ENCODE data around the gene PITPNB.

PITPNB gene

GRCh38 chr22:27918341-27919221 lies 475 bp downstream of the PITPNB start:
- DNase-seq, result peak; percentile 36

- DNase-seq, result no peak
Measured at GRCh38 chr22:27915986-27916385, 3.1 kb downstream of the PITPNB start.

- DNase-seq, result no peak
Measured at GRCh38 chr22:27913162-27913741, 5.8 kb downstream of the PITPNB start.

DNA sequence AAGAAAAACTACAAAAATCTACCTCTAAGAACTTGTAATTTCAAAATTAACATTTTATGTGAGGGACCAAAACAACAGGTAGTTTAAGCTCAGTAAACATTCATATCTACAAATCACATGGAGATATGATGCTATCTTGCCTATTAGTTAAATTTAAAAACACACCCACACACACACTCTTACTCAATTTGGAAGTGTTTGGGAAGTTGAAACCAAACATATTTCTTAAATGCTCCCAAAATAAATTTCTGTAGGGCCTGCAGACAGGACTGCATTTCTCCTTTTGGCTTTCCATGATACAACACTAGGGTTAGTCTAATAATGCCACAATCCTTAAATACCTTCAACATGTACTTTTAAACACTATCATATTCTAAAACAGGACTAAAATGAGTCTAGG lies 7.0 kb downstream of the PITPNB start:
- DNase-seq, result no peak

DNA sequence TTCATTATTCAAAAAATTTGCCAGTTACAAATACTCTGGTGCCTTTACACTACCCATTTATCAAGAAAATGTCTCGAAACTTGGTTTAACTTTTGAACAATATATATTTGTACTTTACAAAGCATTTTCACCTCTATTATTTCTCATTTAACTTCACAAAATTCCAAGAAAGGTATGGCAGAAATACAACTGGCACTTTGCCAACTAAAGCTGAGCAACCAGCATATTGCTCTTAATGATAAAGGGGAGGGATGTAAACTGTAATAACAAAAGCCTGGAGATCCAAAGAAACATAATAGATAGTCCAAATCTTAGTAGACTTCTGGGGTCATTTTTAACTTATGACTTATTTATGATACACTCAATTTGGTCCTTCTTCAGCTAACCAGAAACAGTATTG lies 7.7 kb downstream of the PITPNB start:
- DNase-seq, result no peak

DNA sequence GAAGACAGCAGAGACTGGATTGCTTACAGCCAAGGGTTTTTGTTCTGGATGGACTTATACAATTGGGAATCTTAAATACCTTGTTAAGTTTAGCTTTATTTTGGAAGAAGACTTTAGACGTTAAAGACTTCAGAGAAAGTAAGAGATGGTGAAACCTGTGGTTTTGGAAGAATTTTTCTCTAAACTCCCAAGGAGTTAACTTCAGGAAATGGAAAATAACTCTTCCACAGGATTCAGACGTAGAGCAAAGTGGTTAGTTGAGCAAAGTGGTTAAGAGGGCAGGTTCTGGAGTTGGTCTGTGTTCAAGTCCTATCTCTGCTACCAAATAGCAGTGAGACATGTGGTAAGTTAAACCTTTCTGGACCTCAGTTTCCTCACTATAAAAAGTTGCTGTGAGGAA lies 12.8 kb downstream of the PITPNB start:
- no peak for DNase-seq

- DNase-seq, result no peak
Measured at GRCh38 chr22:27905653-27906052, 13.4 kb downstream of the PITPNB start.

GRCh38 chr22:27903805-27904473 lies 15.1 kb downstream of the PITPNB start:
- DNase-seq, result no peak

GRCh38 chr22:27900153-27900552 lies 18.9 kb downstream of the PITPNB start:
- no peak for DNase-seq

- no peak for DNase-seq
Measured at GRCh38 chr22:27896245-27896644, 22.8 kb downstream of the PITPNB start.

DNA sequence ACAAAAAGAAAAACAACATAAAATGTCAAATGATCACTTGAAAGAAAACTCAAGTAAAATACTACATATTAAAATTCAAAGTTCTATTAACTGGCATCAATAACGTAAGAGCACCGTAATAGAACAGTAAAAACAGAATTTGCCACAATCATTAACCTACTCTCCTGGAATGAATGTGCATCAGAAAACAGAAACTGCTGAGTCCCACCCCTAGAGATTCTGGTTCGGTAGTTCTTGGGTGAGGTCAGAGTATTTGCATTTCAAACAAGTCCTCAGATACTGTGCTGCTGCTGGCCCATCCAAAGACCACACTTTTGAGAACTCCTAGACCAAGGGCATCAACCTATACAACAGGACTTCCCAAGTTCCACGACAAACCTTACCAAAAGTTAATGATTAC lies 23.5 kb downstream of the PITPNB start:
- DNase-seq, result no peak

DNA sequence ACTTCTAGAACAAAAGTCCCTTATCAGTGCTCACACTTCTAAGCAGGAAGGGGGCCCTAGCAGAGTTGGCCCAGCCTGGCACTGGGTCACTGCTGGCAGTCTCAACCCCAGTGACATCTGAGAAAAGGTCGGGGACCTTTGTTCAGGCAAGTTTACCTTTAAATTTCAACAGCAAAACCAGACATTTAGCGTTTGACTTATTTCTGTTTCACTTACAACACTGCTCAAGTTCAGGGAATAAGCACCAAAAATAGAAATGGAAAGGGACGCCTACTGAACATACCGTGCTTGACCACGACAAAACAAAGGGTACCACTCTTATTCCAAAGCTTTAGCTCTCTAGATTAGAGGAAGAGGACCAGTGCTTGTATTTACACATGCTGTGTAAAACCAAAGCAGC lies 26.2 kb downstream of the PITPNB start:
- DNase-seq, result no peak

GRCh38 chr22:27892064-27892463 lies 27.0 kb downstream of the PITPNB start:
- no peak for DNase-seq

DNA sequence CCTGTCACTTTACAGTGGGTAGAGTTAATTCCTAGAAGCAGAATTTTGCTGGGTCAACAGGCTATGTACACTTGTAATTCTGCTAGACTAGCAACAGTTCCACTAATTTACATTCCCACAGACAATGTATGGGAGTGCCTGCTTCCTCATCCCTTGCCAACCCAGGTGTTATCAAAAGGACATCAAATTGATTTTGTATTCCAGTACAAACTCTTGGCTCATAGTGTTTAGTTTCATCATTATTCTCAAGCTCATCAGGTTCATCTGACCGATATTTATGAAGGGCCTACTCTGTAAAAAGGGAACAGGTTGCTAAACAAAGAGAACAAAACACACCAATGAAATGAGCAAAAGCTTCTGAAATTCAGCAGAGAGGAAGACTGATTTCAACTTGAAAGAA lies 30.7 kb downstream of the PITPNB start:
- no peak for DNase-seq

- DNase-seq, result no peak
Measured at GRCh38 chr22:27886843-27887151, 32.3 kb downstream of the PITPNB start.

DNA sequence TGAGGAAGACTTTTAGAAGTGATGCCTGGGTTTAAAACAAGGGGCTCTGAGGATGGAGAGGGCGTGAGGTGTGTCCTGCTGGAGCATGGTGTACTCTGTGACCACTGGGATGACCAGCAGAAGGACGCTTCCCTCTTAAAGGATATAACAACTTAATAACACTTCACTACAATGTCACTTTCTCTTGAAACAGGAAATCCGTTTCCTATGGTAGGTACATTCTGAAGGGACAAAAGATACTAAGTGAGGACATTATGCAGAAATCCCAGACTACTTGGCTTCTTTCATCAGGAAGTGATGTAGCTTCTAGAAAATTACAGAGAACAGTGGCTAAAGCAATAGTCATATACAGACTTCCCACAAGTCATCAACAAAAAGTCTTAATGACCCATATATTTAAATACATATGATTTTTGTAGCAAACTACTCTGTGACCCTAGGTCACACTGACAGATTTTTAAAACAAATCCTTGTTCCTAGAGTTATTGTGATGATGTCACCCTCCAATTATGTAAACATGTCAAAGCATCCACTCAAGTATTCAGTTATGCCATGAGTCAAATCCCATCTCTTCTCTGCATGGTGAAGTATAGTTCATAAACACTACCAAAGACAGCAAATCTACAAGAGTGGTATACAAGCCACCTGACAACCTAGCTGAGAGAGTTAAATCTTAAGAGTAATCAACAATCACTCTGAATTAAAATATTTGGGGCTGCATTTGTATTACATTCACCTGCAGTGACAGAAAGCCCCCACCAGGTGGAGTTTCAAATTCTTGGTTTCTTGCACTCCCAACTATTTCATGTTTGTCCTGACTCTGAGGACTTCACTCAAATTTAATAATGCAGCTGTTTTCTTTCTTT lies 32.8 kb downstream of the PITPNB start:
- DNase-seq, result no peak

GRCh38 chr22:27883656-27884350 lies 35.3 kb downstream of the PITPNB start:
- DNase-seq, result no peak

DNA sequence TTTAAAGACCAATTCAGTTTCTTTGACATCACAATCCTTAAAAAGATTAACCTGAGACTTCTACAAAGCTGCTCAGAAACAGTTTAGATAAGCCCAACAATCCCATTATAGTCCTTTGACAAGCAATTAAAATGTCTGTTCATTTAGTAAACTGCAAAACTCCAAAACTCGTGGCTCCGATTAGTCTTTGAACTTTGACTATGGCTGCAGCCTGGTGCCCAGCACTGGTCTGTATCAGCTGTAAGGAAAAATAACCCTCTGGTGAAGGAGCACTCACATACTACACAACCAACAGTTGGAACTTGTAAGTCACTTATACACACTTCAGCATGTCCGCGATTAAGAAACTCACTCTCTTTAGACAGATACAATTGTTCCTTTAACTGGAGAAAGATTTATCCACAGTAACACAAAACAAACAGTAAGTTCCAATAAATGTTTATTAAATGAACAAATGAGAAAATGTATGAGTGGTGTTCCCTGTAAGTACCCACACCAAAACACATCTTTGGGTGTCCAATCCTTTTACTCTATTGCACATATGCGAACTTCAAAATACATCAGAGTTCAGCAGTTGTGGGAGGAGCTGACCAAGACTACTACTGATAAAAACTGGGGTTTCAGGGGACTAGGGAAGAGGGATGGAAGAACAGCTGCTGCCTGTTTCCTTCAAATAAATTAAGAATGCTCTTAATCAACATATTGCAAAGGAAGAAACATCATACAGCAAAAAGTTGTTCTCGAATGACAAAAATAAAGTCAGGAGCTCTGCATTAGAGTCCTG lies 36.4 kb downstream of the PITPNB start:
- DNase-seq, result no peak

- no peak for DNase-seq
Measured at GRCh38 chr22:27881421-27881820, 37.6 kb downstream of the PITPNB start.

GRCh38 chr22:27880778-27881394 lies 38.2 kb downstream of the PITPNB start:
- DNase-seq, result peak; percentile 60

DNA sequence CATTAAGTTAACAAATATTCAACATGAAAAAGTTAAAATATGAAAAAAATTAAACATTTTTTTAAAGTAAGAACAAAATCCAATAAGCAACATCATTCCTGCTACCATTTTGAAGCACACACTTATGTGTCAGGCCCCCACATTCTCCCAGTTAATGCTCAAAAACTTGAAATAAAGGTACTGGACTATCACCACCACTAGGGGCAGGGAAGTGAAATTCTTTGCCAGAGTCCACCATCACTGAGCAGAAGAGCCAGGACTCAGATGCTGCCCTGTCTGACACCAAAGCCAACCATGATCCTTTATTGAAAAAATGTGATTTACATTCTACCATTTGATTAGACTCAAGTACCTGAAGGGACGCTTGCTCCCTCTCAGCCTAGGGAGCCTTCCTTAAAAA lies 39.1 kb downstream of the PITPNB start:
- peak; percentile 19 for DNase-seq

Measured in NCI-H1092 treated with DMSO at 0.1 percent for 48 hours (cell line).